Right atrium auricular region (tissue), 2 donors: ENCODE data around the gene SIDT2. TPM values are rescaled to one million over a fixed set of nuclear protein-coding genes. Genes with fewer than 3 reads are reported as not detected.
"Not testable (repeated sequence)": the region's sequence is repeated elsewhere in the genome, so short reads cannot be mapped to it uniquely, and the experiment has no call there.

Experiments used
- DNase-seq: peaks from one replicate; pipeline ENCODE4 v3.0.0-alpha.2; 2019; ENCODE audit warnings: low spot score
- H3K27ac ChIP-seq, 2 donors: fragments of 200-600 bp; sonication (generic); 1 replicate in 1 of 2; 2 replicates in 1 of 2; pipeline ENCODE4 v1.5.1; 2016 to 2019
- H3K27me3 ChIP-seq, 2 donors: fragments of 200-600 bp; sonication (generic); one replicate each; pipeline versions ENCODE4 v1.5.1 to v1.6.0; 2017 to 2019
- H3K36me3 ChIP-seq: fragments of 200-600 bp; sonication (generic); one replicate; pipeline ENCODE4 v1.5.1; 2016
- H3K4me1 ChIP-seq, 2 donors: fragments of 200-600 bp; sonication (generic); one replicate each; pipeline versions ENCODE4 v1.5.1 to v1.6.0; 2017 to 2019
- H3K4me3 ChIP-seq, 2 donors: fragments of 200-600 bp; sonication (generic); 1 replicate in 1 of 2; 2 replicates in 1 of 2; pipeline ENCODE4 v1.5.1; 2017 to 2019; ENCODE audit warnings: mild to moderate bottlenecking in 1 of 2, moderate library complexity in 1 of 2
- H3K9me3 ChIP-seq, 2 donors: fragments of 200-600 bp; sonication (generic); one replicate each; pipeline ENCODE4 v1.5.1; 2019
- CTCF ChIP-seq, 2 donors: fragments of 200-600 bp; sonication (generic); IDR thresholded peaks; one replicate each; pipeline ENCODE4 v1.5.1; 2019; ENCODE audit warnings: antibody characterized with exemption in 2 of 2
- total RNA-seq, 2 donors: library from RNA; depleted of rRNA; stranded (reverse); fragments of >200 nt; gene quantifications; one replicate each; pipeline ENCODE4 v1.1.0, GENCODE V29; 2016

The SIDT2 gene
- total RNA-seq, 2 donors from 2014 or later: 19.1 to 33.0 TPM

- DNase-seq: no peak
- Histone ChIP-seq H3K4me3 (peak overlapping the region in 1 of 2 donors; percentile 6), H3K4me1 (peaks cover 0 to 47% of the 10 kb centered on the region in 2 donors), H3K36me3 (peaks cover 56% of the 10 kb centered on the region), H3K27me3 (no peaks in the 10 kb centered on the region), H3K9me3 (no peaks in the 10 kb centered on the region), H3K27ac (peak overlapping the region; percentile 86 to 88)
- no peak for TF ChIP-seq CTCF (IDR thresholded peaks at IDR 0.05)
These were observed 26.8 kb downstream of the SIDT2 start for GRCh38 chr11:117205211-117205818.

GRCh38 chr11:117206111-117206510 lies 27.6 kb downstream of the SIDT2 start:
- H3K36me3 ChIP-seq: peaks cover 48% of the 10 kb centered on the region
- H3K4me3 ChIP-seq, H3K9me3 ChIP-seq, H3K27me3 ChIP-seq, DNase-seq: not testable (repeated sequence)
- peak overlapping the region; percentile 46 to 88 for H3K27ac ChIP-seq
- peaks cover 0 to 40% of the 10 kb centered on the region in 2 donors for H3K4me1 ChIP-seq

- not testable (repeated sequence) for H3K9me3 ChIP-seq, DNase-seq, H3K27ac ChIP-seq, H3K4me3 ChIP-seq, H3K27me3 ChIP-seq
- H3K36me3 ChIP-seq: peaks cover 40% of the 10 kb centered on the region
- H3K4me1 ChIP-seq: peaks cover 0 to 34% of the 10 kb centered on the region in 2 donors
These were observed 28.3 kb downstream of the SIDT2 start for GRCh38 chr11:117206859-117207258.

GRCh38 chr11:117207481-117207880 lies 28.9 kb downstream of the SIDT2 start:
- Histone ChIP-seq H3K4me1 (peaks cover 0 to 31% of the 10 kb centered on the region in 2 donors), H3K36me3 (peaks cover 34% of the 10 kb centered on the region)
- not testable (repeated sequence) for H3K27me3 ChIP-seq, H3K4me3 ChIP-seq, H3K27ac ChIP-seq, H3K9me3 ChIP-seq, DNase-seq

- not testable (repeated sequence) for H3K27me3 ChIP-seq, H3K9me3 ChIP-seq, H3K27ac ChIP-seq, DNase-seq, H3K4me3 ChIP-seq
- peaks cover 22% of the 10 kb centered on the region for H3K36me3 ChIP-seq
- peaks cover 0 to 18% of the 10 kb centered on the region in 2 donors for H3K4me1 ChIP-seq
These were observed 30.2 kb downstream of the SIDT2 start for GRCh38 chr11:117208710-117209109.

- not testable (repeated sequence) for DNase-seq, H3K4me3 ChIP-seq, H3K9me3 ChIP-seq, H3K27me3 ChIP-seq, H3K27ac ChIP-seq
- peaks cover 20% of the 10 kb centered on the region for H3K36me3 ChIP-seq
- H3K4me1 ChIP-seq: peaks cover 0 to 10% of the 10 kb centered on the region in 2 donors
These were observed 31.0 kb downstream of the SIDT2 start for GRCh38 chr11:117209351-117210125.

- H3K4me3 ChIP-seq: no peak overlapping the region
- no peaks in the 10 kb centered on the region for H3K4me1 ChIP-seq
- no peak overlapping the region for H3K27ac ChIP-seq
- H3K9me3 ChIP-seq: no peaks in the 10 kb centered on the region
- TF ChIP-seq CTCF (IDR thresholded peaks at IDR 0.05): no peak
- H3K27me3 ChIP-seq: no peaks in the 10 kb centered on the region
- DNase-seq: no peak
- H3K36me3 ChIP-seq: peaks cover 15% of the 10 kb centered on the region
These were observed 32.1 kb downstream of the SIDT2 start for GRCh38 chr11:117210620-117211019.

GRCh38 chr11:117212697-117213355 lies 34.3 kb downstream of the SIDT2 start:
- Histone ChIP-seq H3K36me3 (peaks cover 12% of the 10 kb centered on the region), H3K4me3 (no peak overlapping the region), H3K27me3 (no peaks in the 10 kb centered on the region), H3K27ac (no peak overlapping the region), H3K4me1 (peaks cover 0 to 17% of the 10 kb centered on the region in 2 donors), H3K9me3 (no peaks in the 10 kb centered on the region)
- DNase-seq: no peak
- no peak for TF ChIP-seq CTCF (IDR thresholded peaks at IDR 0.05)
